ENCODE results near the gene CUEDC1. TPM values are rescaled to one million over a fixed set of nuclear protein-coding genes. Genes with fewer than 3 reads are reported as not detected.

CUEDC1 gene
- total and polyA plus RNA-seq, 2 experiments from 2014 or later: 11.6 to 23.3 TPM

- H3K27ac ChIP-seq: no peak overlapping the region
- peaks cover 11% of the 10 kb centered on the region for H3K4me1 ChIP-seq (ENCODE audit: insufficient read depth)
- no peaks in the 10 kb centered on the region for H3K9me2 ChIP-seq (replicated peaks; ENCODE audit: insufficient read depth)
- no peak overlapping the region for H3K4me3 ChIP-seq
- peaks cover 12% of the 10 kb centered on the region for H3K36me3 ChIP-seq (replicated peaks; ENCODE audit: insufficient read depth, low read depth)
- no peaks in the 10 kb centered on the region for H3K9me3 ChIP-seq (ENCODE audit: low read depth)
- peaks cover 41% of the 10 kb centered on the region for H4K20me1 ChIP-seq (ENCODE audit: insufficient read depth, poor library complexity, severe bottlenecking)
- no peak overlapping the region for H3K4me2 ChIP-seq
- H3K27me3 ChIP-seq: no peaks in the 10 kb centered on the region
- peaks cover 46% of the 10 kb centered on the region for H3K79me2 ChIP-seq
- H2AFZ ChIP-seq: no peak overlapping the region
- TF ChIP-seq, protein P1, sequence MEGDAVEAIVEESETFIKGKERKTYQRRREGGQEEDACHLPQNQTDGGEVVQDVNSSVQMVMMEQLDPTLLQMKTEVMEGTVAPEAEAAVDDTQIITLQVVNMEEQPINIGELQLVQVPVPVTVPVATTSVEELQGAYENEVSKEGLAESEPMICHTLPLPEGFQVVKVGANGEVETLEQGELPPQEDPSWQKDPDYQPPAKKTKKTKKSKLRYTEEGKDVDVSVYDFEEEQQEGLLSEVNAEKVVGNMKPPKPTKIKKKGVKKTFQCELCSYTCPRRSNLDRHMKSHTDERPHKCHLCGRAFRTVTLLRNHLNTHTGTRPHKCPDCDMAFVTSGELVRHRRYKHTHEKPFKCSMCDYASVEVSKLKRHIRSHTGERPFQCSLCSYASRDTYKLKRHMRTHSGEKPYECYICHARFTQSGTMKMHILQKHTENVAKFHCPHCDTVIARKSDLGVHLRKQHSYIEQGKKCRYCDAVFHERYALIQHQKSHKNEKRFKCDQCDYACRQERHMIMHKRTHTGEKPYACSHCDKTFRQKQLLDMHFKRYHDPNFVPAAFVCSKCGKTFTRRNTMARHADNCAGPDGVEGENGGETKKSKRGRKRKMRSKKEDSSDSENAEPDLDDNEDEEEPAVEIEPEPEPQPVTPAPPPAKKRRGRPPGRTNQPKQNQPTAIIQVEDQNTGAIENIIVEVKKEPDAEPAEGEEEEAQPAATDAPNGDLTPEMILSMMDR (IDR thresholded peaks at IDR 0.05; ENCODE audit: poor library complexity): no peak
- no peak for TF ChIP-seq EZH2 (IDR thresholded peaks at IDR 0.05; ENCODE audit: borderline replicate concordance)
- no peak for TF ChIP-seq EZH2phosphoT487 (IDR thresholded peaks at IDR 0.05; ENCODE audit: low read depth, severe bottlenecking, unreplicated experiment)
- DNase-seq (ENCODE audit: low spot score): no peak
Observed at GRCh38 chr17:57999010-57999495, 43.8 kb upstream of the CUEDC1 start.

- no peaks in the 10 kb centered on the region for H3K9me2 ChIP-seq (replicated peaks; ENCODE audit: insufficient read depth)
- no peak overlapping the region for H2AFZ ChIP-seq
- peaks cover 30% of the 10 kb centered on the region for H3K79me2 ChIP-seq
- DNase-seq (ENCODE audit: low spot score): no peak
- H3K4me1 ChIP-seq (ENCODE audit: insufficient read depth): no peaks in the 10 kb centered on the region
- H3K4me2 ChIP-seq: no peak overlapping the region
- TF ChIP-seq, protein P1 (IDR thresholded peaks at IDR 0.05; ENCODE audit: poor library complexity): no peak
- no peak for TF ChIP-seq EZH2phosphoT487 (IDR thresholded peaks at IDR 0.05; ENCODE audit: low read depth, severe bottlenecking, unreplicated experiment)
- no peak for TF ChIP-seq EZH2 (IDR thresholded peaks at IDR 0.05; ENCODE audit: borderline replicate concordance)
- H3K36me3 ChIP-seq (replicated peaks; ENCODE audit: insufficient read depth, low read depth): no peaks in the 10 kb centered on the region
- H3K9me3 ChIP-seq (ENCODE audit: low read depth): no peaks in the 10 kb centered on the region
- no peak overlapping the region for H3K4me3 ChIP-seq
- 96% methylated on average over 3 of the region's 3 CpGs for WGBS (ENCODE audit: low lambda C conversion rate, missing lambda C conversion rate)
- no peaks in the 10 kb centered on the region for H3K27me3 ChIP-seq
- H3K27ac ChIP-seq: no peak overlapping the region
- peaks cover 23% of the 10 kb centered on the region for H4K20me1 ChIP-seq (ENCODE audit: insufficient read depth, poor library complexity, severe bottlenecking)
Observed at GRCh38 chr17:57997085-57997809, 42.0 kb upstream of the CUEDC1 start.

DNA sequence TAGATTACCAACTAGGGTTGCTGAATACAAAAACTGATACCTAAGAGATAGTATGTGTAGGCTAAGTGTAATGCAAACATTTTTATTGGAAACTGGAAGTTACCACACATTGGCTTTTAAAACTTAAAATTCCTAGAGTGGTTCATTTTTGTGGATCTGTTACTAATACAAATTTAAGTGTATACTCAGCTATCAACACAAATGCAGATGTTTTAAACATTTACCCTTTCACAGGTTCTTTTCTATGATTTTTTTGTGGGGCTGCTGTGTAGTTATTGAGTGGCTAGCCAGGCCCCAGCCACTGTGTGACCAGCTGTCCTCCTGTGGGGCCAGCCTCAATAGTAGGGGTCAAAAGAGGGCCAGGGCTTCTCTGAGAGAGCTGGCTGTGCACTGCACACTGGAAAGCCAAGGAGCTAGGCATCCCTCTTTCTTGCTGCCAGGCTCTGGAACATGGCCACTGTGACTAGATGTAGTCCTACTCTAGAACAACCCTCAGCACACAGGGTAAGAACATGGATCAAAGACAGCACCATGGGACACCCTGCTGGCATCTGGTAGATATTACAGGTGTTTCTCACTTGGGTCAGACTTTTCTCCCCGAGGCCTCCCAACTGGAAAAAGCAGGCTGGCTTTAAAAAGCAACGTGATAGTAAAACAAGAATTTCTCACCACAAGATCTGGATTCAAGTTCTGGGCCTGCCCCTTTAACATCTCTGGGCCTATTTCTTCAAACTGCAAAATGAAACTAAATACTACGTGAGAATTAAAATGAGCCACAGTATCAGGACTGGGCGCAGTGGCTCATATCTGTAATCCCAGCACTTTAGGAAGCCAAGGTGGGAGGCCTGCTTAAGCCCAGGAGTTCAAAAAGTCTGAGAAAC, 40.1 kb upstream of the CUEDC1 start:
- Histone ChIP-seq H3K79me2 (peaks cover 18% of the 10 kb centered on the region), H3K4me2 (no peak overlapping the region), H3K36me3 (replicated peaks; ENCODE audit: insufficient read depth, low read depth) (no peaks in the 10 kb centered on the region), H3K4me3 (no peak overlapping the region), H3K27ac (peak overlapping the region; percentile 29), H4K20me1 (ENCODE audit: insufficient read depth, poor library complexity, severe bottlenecking) (peaks cover 5% of the 10 kb centered on the region), H3K9me3 (ENCODE audit: low read depth) (no peaks in the 10 kb centered on the region), H3K4me1 (ENCODE audit: insufficient read depth) (no peaks in the 10 kb centered on the region), H2AFZ (no peak overlapping the region), H3K27me3 (no peaks in the 10 kb centered on the region), H3K9me2 (replicated peaks; ENCODE audit: insufficient read depth) (no peaks in the 10 kb centered on the region)
- DNase-seq (ENCODE audit: low spot score): peak; percentile 84
- 47% methylated on average over 4 of the region's 4 CpGs for WGBS (ENCODE audit: low lambda C conversion rate, missing lambda C conversion rate)
- TF ChIP-seq EZH2 (IDR thresholded peaks at IDR 0.05; ENCODE audit: borderline replicate concordance) (no peak), EZH2phosphoT487 (IDR thresholded peaks at IDR 0.05; ENCODE audit: low read depth, severe bottlenecking, unreplicated experiment) (no peak)
- TF ChIP-seq, protein P1 (IDR thresholded peaks at IDR 0.05; ENCODE audit: poor library complexity): peak; percentile 70

Measured in hepatocyte (in vitro differentiated cells).